Posterior cingulate gyrus (tissue), 11 donors: ENCODE measurements around the gene CBX8.

ENCODE experiments used
- DNase-seq, 10 donors: peaks; one replicate each; pipeline versions ENCODE4 v3.0.0 to v3.0.0-alpha.2; 2020 to 2021; ENCODE audit warnings: mixed read lengths in 3 of 10
- intact Hi-C: fragments of 100-400 bp; cut with DNase I; formaldehyde crosslinking; loops from one replicate; pipeline ENCODE4 v1.15.1; 2023

CBX8 gene

GRCh38 chr17:79743614-79744013 lies 53.3 kb downstream of the CBX8 start:
- peak in 1 of 10 donors; percentile 46 for DNase-seq
- intact Hi-C loops = loop anchor here (5.0 kb wide), 1 partner anchor 244 kb away; no protein-coding TSS in a partner anchor

- peak in 1 of 10 donors; percentile 68 for DNase-seq
- intact Hi-C loops = loop anchor here (5.0 kb wide), 1 partner anchor 244 kb away; no protein-coding TSS in a partner anchor
Measured at GRCh38 chr17:79742951-79743476, 53.9 kb downstream of the CBX8 start.

GRCh38 chr17:79742589-79742918 lies 54.3 kb downstream of the CBX8 start:
- intact Hi-C loops = loop anchor here (5.0 kb wide), 1 partner anchor 245 kb away; no protein-coding TSS in a partner anchor
- DNase-seq = peak in 1 of 10 donors; percentile 59
